GM18505 (cell line): ENCODE results near the gene CHST7.
"Not testable (repeated sequence)": the region's sequence is repeated elsewhere in the genome, so short reads cannot be mapped to it uniquely, and the experiment has no call there.

Experiments
- ATAC-seq: cut with Tn5 transposase; IDR thresholded peaks from one replicate; pipeline ENCODE4 v1.9.1; 2021; ENCODE audit not compliant: unreplicated experiment
- POLR2A ChIP-seq: IDR thresholded peaks from 4 replicates; pipeline ENCODE4 v1.6.1; 2011; ENCODE audit warnings: borderline replicate concordance; ENCODE audit not compliant: insufficient read depth, insufficient read length; ENCODE audit errors: extremely low read depth

The CHST7 gene

GRCh38 chrX:46573331-46573891, at the start of gene CHST7:
Gene CHST7 (plus strand): TSS chrX:46573765. CDS start chrX:46573932, 167 bp downstream.
- ATAC-seq = peak; percentile 45
- peak; percentile 41 for TF ChIP-seq POLR2A

DNA sequence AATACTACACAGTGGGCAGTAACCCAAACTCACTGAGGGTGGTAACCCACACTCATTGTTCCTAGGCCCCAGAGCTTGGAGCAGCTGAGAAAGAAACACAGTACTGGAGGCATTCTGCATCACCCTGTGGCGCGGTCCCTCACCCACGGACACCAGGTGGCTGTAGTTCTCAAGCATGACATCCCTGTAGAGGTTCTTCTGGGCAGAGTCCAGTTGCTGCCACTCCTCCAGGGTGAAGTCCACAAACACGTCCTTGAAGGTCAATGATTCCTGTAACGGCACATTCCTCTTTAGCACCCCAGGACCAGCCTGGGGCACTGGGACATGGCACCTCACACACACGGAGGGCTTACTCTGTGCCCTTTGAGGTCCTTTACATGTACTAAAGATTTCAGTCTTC, 44.9 kb upstream of the CHST7 start:
- not testable (repeated sequence) for ATAC-seq

DNA sequence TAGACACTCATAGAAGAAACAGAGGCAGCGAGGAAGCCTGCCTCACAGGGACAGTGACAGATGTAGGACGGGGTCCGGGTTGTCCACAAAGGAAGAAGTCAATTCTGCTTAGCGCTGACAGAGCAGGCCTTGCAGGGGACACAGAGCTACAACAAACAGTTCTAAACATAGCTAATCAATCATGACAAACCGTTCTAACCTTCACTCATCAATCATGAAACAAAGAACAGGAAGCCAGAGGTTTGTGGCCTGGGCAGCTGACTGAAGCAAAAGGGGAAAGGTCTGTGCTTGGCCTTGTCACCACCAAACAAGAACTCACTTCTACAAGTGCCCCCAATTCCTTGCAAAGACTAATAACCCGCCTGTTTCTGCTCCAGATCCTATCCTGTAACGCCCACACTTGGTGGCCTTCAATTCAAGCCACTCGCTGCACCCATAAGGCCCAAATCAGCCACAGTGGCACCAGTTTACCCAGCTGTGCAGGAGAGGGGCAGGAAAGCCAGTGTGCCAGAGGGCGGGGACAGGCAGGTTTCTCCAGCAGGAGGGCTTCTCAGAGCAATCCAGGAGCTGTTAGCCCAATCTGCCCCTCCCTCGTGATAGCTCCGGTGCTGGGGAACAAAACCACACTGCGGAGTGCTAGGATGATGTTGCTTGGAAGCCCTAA, 43.7 kb upstream of the CHST7 start:
- ATAC-seq = not testable (repeated sequence)

- ATAC-seq = not testable (repeated sequence)
Observed at GRCh38 chrX:46530404-46530908, 43.1 kb upstream of the CHST7 start.

GRCh38 chrX:46531442-46531841, 42.1 kb upstream of the CHST7 start:
- TF ChIP-seq POLR2A = no peak
- no peak for ATAC-seq

GRCh38 chrX:46543441-46543840, 30.1 kb upstream of the CHST7 start:
- TF ChIP-seq POLR2A = no peak
- ATAC-seq = no peak

GRCh38 chrX:46544527-46544926, 29.0 kb upstream of the CHST7 start:
- not testable (repeated sequence) for ATAC-seq

GRCh38 chrX:46545111-46546005, 28.2 kb upstream of the CHST7 start, which contains the start of gene ZNF674:
Gene ZNF674 (minus strand): TSS chrX:46545421. CDS start chrX:46542087, 3,334 bp downstream.
- TF ChIP-seq POLR2A = peak; percentile 75
- peak; percentile 81 for ATAC-seq

GRCh38 chrX:46547857-46548256, 25.7 kb upstream of the CHST7 start:
- TF ChIP-seq POLR2A = no peak
- ATAC-seq = no peak

GRCh38 chrX:46549914-46550313, 23.7 kb upstream of the CHST7 start:
- ATAC-seq = no peak
- no peak for TF ChIP-seq POLR2A

GRCh38 chrX:46551494-46552128, 22.0 kb upstream of the CHST7 start:
- no peak for ATAC-seq
- TF ChIP-seq POLR2A = no peak

DNA sequence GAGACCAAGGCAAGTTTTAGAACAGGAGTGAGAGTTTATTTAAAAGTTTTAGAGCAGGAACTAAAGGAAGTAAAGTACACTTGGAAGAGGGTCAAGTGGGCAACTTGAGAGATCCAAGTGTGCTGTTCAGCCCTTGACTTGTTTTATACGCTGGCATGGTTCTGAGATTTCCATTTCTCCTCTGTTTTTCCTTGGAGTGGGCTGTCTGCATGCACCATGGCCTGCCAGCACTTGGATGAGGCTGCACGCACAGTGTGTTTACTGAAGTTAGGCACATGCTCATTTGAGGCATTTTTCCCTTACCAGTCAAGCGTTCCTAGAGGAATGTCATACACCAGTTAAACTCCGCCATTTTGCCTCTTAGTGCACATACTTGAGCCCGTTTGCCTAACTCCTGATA, 19.6 kb upstream of the CHST7 start:
- TF ChIP-seq POLR2A = no peak
- ATAC-seq = no peak

- TF ChIP-seq POLR2A = no peak
- ATAC-seq = no peak
Observed at GRCh38 chrX:46554942-46555341, 18.6 kb upstream of the CHST7 start.

DNA sequence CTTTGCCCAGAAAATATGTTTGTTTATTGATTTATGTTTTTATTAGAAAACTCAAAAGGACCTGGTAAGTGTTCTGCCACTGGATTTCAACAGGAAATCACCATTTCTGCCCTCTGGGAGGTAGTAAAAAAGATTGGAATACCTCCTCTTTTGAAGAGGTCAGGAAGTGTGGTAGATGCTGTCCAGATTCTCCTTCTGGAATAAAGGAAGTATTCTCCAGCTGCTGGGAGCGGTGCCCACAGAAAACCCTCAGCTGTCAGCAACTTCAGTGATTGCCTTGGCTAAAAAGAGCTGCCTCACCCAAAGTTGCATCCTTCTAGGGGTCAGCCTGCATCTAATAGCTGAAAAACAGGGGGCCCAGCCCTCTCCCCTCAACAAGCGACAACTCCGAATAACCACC, 14.5 kb upstream of the CHST7 start:
- no peak for TF ChIP-seq POLR2A
- no peak for ATAC-seq
